ENCODE data around the gene GARNL3.

GARNL3 gene

DNA sequence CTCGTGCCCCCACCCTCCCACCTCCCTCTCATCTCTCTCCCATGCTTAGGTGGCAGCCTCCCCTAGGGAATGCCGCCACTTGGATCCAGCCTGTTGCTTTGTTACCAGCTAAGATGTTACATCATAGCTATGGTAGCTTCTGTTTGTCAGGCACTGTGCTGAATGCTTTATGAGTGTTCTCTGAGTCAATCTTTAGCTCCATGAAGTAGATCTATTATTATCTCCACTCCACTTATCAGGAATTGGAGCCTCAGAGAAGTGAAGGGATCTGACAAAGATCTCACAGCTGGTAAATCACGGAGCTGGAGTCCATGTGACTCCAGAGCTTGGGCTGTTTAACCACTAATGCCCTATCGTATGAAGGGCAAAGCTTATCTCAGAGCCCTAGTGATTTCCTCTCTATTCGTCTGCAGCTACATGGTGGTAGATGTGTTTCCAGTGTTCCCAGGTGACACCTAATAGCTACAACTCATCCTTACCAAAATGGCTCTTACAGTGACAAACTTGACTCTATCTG lies 54.1 kb downstream of the GARNL3 start:
- Mint-ChIP-seq H3K9me3 (peaks cover 0 to 3% of the 10 kb centered on the region in 2 donors), H3K27ac (peak overlapping the region; percentile 20), H3K4me3 (no peak overlapping the region), H3K27me3 (peaks cover 0 to 23% of the 10 kb centered on the region in 2 donors), H3K36me3 (peaks cover 4 to 12% of the 10 kb centered on the region in 2 donors), H3K4me1 (peaks cover 2 to 8% of the 10 kb centered on the region in 2 donors)
- ATAC-seq (replicated peaks): no peak
- DNase-seq: no peak

DNA sequence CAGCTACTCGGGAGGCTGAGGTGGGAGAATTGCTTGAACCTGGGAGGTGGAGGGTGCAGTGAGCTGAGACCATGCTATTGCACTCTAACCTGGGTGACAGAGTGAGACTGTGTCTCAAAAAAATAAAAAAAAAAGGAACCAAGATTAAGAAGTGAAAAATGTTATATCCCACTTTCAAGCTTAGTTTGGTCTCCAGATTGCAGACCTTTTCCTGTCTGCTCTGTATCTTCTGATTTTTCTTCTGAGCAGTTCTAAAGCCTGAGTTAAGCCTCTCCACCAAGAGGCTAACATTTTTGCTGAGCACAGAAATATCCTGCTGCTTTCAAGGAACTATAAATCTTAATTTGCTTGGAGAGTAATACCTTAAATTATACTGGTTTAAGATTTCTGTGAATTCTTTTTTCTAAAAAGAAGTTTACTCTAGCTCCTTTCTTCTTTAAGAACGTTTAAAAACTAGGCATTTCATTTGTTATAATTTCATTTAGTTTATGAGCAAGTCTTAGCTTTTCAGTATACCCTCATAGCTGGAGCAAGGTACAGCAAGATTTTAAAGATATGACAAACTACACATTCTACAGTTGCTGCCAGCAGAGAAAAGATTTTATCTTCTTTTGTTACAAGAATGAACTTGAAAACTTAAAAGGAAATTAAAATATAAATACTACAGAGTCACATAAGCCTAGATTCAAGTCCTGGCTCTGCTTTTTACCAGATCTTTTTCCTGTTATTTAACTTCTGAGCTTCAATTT lies 55.0 kb downstream of the GARNL3 start:
- DNase-seq: no peak
- Mint-ChIP-seq H3K27me3 (peaks cover 2 to 22% of the 10 kb centered on the region in 2 donors), H3K27ac (peak overlapping the region; percentile 20), H3K4me3 (no peak overlapping the region), H3K4me1 (peaks cover 2 to 8% of the 10 kb centered on the region in 2 donors), H3K36me3 (peaks cover 4 to 13% of the 10 kb centered on the region in 2 donors), H3K9me3 (peaks cover 0 to 3% of the 10 kb centered on the region in 2 donors)
- ATAC-seq (replicated peaks): peak; percentile 91 to 95

DNA sequence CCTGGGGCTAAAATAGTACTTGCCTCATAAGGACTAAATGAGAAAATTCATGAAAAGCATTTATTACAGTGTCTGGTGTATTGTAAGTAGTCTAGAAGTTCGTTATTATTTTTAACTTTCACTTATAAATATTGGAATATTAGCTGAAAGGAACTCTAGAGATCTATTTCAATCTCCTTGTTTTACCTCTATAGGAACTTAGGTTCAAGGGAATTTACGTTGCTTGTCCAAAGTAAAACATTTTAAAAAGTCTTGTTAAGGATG lies 55.5 kb downstream of the GARNL3 start:
- no peak for ATAC-seq (replicated peaks)
- no peak overlapping the region for H3K4me3 Mint-ChIP-seq
- H3K27ac Mint-ChIP-seq: no peak overlapping the region
- DNase-seq: no peak
- H3K9me3 Mint-ChIP-seq: peaks cover 0 to 3% of the 10 kb centered on the region in 2 donors
- peaks cover 2 to 8% of the 10 kb centered on the region in 2 donors for H3K4me1 Mint-ChIP-seq
- H3K36me3 Mint-ChIP-seq: peaks cover 4 to 15% of the 10 kb centered on the region in 2 donors
- H3K27me3 Mint-ChIP-seq: peaks cover 4 to 25% of the 10 kb centered on the region in 2 donors

DNA sequence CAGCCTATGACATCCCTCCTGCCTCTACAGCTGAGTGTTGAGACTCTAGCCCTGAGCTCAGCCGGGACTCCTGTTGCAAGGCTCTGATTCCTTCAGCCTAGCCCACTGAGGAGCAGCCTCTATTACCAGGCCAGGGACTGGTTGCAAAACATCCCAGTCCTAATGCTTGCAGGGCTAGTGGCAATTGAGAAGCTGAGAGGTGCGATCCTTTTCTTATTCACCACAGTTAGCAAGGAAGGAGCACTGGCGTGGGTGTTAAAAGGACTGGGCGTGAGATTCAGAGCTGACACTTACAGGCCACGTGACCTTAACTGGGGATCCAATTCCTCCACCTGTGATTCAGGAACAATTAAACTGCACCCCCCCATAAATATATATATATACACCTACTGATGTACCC lies 58.8 kb downstream of the GARNL3 start:
- H3K9me3 Mint-ChIP-seq: peaks cover 0 to 3% of the 10 kb centered on the region in 2 donors
- H3K36me3 Mint-ChIP-seq: peaks cover 10 to 24% of the 10 kb centered on the region in 2 donors
- no peak for DNase-seq
- H3K27ac Mint-ChIP-seq: no peak overlapping the region
- H3K27me3 Mint-ChIP-seq: peaks cover 12 to 25% of the 10 kb centered on the region in 2 donors
- H3K4me3 Mint-ChIP-seq: no peak overlapping the region
- peaks cover 0 to 8% of the 10 kb centered on the region in 2 donors for H3K4me1 Mint-ChIP-seq
- ATAC-seq (replicated peaks): no peak

DNA sequence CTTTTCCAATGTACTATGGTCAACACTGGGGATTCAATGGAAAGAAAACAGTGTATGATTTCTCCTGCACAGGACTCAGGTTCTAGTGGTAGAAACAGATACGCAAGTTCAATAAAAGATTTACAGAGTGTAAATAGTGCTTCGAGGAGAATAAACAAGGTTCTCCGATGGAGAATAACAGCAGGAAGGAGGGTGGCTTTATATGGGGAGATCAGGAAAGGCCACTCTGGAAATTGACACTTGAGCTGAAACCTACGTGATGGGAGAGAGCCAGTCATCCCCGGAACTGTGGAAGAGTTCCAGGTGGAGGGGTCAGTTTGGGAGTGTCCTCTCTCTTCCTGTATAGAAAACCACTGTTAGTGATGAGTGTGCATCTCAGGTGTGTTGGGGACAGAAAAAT lies 65.9 kb downstream of the GARNL3 start:
- no peaks in the 10 kb centered on the region for H3K4me1 Mint-ChIP-seq
- no peak overlapping the region for H3K4me3 Mint-ChIP-seq
- ATAC-seq (replicated peaks): no peak
- peaks cover 6 to 7% of the 10 kb centered on the region in 2 donors for H3K27me3 Mint-ChIP-seq
- DNase-seq: no peak
- no peak overlapping the region for H3K27ac Mint-ChIP-seq
- peaks cover 4 to 7% of the 10 kb centered on the region in 2 donors for H3K36me3 Mint-ChIP-seq
- H3K9me3 Mint-ChIP-seq: no peaks in the 10 kb centered on the region

DNA sequence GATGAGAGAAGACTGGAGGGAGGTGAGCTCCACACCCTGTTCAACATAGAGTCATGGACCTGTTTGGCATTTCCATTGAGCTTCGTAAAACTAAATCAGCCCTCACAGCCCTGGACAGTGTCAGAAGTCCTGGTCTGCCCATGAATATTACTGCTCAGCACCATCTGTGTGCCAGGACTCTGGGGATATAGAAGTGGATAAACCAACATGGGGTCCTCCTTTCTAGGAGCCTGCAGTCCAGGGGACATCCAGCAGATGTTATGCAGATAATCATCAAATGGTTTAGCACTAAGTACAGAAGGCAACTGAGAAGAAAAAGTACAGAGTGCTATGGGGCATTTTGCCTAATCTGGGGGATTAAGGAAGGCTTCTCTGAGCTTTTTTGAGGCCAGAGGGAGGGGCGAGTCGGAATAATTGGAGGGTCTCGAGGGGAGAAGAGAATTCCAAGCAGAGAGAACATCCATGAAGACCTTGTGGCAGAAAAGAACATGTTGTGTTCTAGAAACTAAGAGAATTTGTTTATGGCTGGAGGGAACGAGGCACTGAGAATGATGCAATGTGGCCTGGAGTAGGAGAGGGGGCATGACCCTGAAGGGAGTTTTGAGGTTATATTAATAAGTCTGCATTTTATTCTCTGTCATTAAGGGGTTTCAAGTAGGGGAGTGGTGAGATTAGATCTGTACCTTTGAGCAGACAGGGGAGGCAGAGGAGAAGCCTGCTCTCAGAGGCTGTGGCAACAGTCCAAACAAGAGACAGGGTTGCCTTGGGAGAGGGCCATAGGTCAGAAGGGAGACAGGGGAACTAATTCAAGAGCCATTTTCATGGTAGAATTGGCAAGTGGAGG lies 68.9 kb downstream of the GARNL3 start:
- ATAC-seq (replicated peaks): no peak

DNA sequence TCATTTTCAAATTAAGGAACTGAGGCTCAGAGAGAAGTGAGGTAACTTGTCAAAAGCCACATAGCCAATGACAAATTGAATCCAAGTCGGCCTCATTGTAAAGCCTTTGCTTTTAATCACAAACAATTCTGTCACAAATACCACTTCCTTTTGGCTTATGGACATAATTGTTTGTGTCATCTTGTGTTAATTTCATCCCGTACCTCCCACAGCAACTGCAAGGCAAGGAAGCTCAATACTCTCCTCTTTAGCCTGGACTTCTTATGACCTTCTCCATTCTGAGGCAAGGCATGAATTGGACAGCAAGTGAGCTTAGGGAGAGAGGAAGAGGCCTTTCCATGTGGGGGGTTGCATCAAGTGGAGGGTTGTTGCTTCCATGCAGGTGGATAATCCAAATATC lies 70.2 kb downstream of the GARNL3 start:
- Mint-ChIP-seq H3K4me3 (no peak overlapping the region), H3K4me1 (no peaks in the 10 kb centered on the region), H3K9me3 (no peaks in the 10 kb centered on the region), H3K36me3 (no peaks in the 10 kb centered on the region), H3K27ac (no peak overlapping the region), H3K27me3 (no peaks in the 10 kb centered on the region)
- no peak for DNase-seq
- ATAC-seq (replicated peaks): no peak

More for the DNA sequence above, 68.9 kb downstream of the GARNL3 start:
- no peak for DNase-seq
- Mint-ChIP-seq H3K9me3 (no peaks in the 10 kb centered on the region), H3K27ac (no peak overlapping the region), H3K4me3 (no peak overlapping the region), H3K27me3 (no peaks in the 10 kb centered on the region), H3K36me3 (no peaks in the 10 kb centered on the region), H3K4me1 (no peaks in the 10 kb centered on the region)

DNA sequence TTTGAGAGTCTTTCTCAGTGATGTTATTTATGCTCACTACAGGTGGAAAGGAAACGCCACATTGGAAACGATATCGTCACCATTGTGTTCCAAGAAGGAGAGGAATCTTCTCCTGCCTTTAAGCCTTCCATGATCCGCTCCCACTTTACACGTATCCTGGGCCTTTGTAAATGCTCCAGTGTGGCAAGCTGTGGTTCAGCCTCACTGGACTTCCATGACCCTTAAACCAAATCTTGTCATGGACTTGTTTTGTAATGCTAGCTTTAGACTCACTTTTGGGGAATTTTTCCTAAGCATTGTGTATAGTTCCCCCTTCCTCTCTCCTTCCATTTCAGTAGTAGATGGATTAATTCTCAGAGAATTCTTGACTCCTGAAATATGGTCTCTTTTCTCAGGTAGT lies 71.5 kb downstream of the GARNL3 start:
- Mint-ChIP-seq H3K27ac (no peak overlapping the region), H3K9me3 (no peaks in the 10 kb centered on the region), H3K4me1 (no peaks in the 10 kb centered on the region), H3K27me3 (no peaks in the 10 kb centered on the region), H3K36me3 (peaks cover 5 to 7% of the 10 kb centered on the region in 2 donors), H3K4me3 (no peak overlapping the region)
- ATAC-seq (replicated peaks): no peak
- DNase-seq: no peak

DNA sequence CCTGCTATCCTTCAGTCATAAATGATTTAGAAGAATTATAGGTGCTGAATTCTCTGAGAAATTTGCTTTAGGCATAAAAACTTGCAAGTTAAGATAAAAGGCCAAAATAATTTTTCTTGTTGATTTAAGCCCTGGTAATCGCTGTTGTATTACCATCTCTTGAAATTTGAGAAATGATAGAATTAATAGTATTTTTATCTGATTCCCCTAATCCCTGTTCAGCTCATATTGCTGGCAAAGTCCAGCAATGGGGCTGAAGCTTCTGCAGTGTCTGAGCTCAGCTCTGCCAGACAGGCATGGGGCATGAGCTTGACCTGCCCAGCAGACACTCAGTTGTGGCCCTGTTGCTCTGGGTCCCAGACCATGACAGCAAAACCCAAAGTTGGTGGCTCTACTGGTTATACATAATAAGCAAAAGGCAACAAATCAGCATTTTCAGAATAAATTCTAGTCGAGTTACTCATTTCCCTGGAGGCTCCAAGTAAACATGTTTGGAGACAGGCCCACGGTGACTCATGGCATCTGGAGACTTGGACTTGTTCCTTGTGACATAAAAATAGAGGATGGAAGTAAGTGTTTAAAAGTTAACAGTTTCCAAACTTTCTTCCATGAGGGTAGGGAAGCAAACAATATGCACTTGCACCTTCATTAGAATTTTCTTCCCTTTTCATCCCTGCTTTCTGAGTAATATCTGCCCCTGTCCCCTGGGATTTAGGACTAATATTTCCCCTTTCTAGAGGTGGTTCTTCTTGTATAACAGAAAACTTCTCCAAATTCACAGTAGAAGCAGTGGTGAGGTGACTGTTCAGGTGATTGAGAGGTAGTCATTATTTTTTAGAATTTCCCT lies 72.2 kb downstream of the GARNL3 start:
- Mint-ChIP-seq H3K4me3 (no peak overlapping the region), H3K36me3 (peaks cover 5 to 11% of the 10 kb centered on the region in 2 donors), H3K4me1 (no peaks in the 10 kb centered on the region), H3K9me3 (no peaks in the 10 kb centered on the region), H3K27ac (no peak overlapping the region), H3K27me3 (no peaks in the 10 kb centered on the region)
- no peak for ATAC-seq (replicated peaks)
- no peak for DNase-seq

DNA sequence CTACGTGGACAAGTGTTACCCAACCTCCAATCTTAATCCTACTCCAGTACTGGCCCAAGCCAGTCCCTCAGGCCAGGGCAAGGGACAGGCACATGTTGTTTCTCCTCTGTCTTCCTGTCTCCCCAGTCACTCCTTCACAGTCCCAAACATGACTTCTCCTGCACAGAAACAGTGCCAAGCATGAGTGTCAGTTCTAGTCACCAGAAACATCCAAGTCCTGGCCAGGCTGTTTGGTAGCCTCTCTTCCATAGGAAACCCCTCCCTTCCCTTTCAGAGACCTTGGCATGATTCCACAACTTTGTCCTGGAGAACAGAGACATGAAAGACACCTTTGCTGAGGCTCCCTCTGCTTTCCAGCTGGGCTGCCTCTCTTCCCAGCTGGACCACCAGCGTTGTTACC lies 76.1 kb downstream of the GARNL3 start:
- H3K4me3 Mint-ChIP-seq: no peak overlapping the region
- H3K27ac Mint-ChIP-seq: no peak overlapping the region
- DNase-seq (no peak), ATAC-seq (replicated peaks) (no peak)
- no peaks in the 10 kb centered on the region for H3K27me3 Mint-ChIP-seq
- no peaks in the 10 kb centered on the region for H3K4me1 Mint-ChIP-seq
- no peaks in the 10 kb centered on the region for H3K9me3 Mint-ChIP-seq
- peaks cover 5 to 12% of the 10 kb centered on the region in 2 donors for H3K36me3 Mint-ChIP-seq

DNA sequence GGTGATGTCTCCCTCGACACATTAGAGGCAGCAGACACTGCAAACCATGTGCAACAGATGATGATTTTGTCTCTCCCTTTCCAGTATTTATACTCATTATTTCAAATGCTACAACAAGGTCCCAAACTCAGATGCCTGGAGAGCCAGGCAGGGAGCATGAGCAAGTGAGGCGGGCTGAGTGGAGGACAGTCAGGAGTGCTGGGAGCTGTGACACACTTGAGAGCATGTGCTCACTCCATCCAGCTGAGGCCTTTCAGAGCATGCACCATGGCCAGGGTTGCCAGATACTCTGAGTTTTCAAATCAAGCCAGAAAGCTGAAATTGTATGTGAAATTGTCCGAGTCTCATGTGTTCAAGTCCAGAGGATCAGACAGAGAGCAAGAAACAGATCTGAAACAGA lies 76.6 kb downstream of the GARNL3 start:
- H3K4me1 Mint-ChIP-seq: no peaks in the 10 kb centered on the region
- H3K4me3 Mint-ChIP-seq: no peak overlapping the region
- ATAC-seq (replicated peaks) (no peak), DNase-seq (no peak)
- no peak overlapping the region for H3K27ac Mint-ChIP-seq
- H3K27me3 Mint-ChIP-seq: no peaks in the 10 kb centered on the region
- peaks cover 5 to 12% of the 10 kb centered on the region in 2 donors for H3K36me3 Mint-ChIP-seq
- H3K9me3 Mint-ChIP-seq: no peaks in the 10 kb centered on the region

DNA sequence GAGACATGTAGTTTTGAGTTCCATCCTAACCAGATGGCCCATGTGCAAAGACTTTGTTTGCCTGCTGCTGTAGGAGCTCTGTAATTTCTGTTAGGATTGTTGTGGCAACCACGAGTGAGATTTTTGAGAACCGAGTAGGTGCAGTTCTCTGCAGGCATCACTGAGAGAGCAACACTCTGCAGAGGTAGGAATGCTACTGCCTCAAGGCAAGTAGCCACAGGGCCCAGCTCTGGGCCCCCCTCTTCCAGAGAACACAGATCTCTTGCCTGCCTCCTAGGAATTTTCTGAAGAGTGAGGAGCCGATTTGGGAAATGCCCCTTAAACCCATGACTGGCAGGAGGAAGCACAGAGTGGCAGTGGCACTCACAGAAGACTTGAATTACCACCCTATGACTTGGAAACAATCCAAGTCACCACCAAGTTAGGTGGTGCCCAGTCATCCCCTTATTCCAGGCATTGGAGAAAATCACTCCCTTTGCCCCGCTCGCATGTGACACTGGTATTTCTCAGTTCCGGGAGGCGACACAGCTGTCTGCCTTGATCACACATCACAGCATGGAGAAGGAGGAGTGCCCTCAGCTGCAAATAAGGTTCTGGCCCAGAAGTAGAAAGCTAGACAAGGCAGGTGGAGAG lies 79.9 kb downstream of the GARNL3 start:
- Mint-ChIP-seq H3K4me3 (no peak overlapping the region), H3K36me3 (peaks cover 5 to 12% of the 10 kb centered on the region in 2 donors), H3K27me3 (no peaks in the 10 kb centered on the region), H3K27ac (no peak overlapping the region), H3K4me1 (no peaks in the 10 kb centered on the region), H3K9me3 (no peaks in the 10 kb centered on the region)
- ATAC-seq (replicated peaks) (no peak), DNase-seq (no peak)

DNA sequence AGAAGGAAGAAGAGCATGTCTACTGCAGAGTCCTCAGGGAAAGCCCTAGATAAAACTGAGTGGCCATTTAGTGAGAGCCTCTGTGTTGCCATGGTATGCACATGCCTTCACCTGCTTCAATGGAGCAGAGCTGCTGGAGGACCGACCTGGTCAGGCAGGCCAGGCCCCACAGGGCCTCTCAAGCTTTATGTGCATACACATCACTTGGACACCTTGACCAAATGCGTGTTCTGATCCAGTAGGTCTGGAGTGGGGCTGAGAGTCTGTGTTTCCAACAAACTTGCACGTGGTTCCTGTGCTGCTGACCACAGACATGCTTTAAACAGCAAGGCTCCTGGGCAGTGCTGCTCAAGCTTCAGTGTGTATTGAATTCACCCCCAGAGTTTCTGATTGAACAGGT lies 81.0 kb downstream of the GARNL3 start:
- Mint-ChIP-seq H3K36me3 (peaks cover 3 to 10% of the 10 kb centered on the region in 2 donors), H3K4me3 (no peak overlapping the region), H3K27me3 (no peaks in the 10 kb centered on the region), H3K27ac (no peak overlapping the region), H3K4me1 (no peaks in the 10 kb centered on the region), H3K9me3 (no peaks in the 10 kb centered on the region)
- ATAC-seq (replicated peaks) (no peak), DNase-seq (no peak)

DNA sequence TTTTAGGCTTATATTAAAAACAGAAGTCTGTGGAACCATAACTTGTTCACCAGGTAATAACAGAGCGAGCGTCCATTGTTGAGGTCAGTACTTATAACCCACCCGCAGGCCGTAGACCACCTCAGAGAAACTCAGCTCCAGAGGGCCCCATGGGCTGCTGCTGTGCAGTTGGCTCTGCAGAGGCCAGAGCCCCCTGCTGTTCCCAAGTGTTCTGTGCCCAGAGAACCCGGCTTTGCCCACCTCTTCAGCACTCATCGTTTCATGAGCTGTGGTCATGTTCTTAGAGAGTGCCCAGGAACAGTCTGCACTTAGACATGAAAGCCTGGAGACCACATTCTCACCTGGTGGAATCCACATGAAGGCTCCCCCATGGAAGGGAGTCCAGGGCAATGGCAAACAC lies 82.0 kb downstream of the GARNL3 start:
- ATAC-seq (replicated peaks): no peak
- DNase-seq: no peak
- Mint-ChIP-seq H3K27ac (no peak overlapping the region), H3K9me3 (no peaks in the 10 kb centered on the region), H3K27me3 (no peaks in the 10 kb centered on the region), H3K4me3 (no peak overlapping the region), H3K4me1 (no peaks in the 10 kb centered on the region), H3K36me3 (peaks cover 0 to 2% of the 10 kb centered on the region in 2 donors)

Data from stimulated activated naive B cell treated with anti-CD40 and anti-IgM and Interleukin-4, amounts not matched to agents 10 μg/mL and 1 μg/mL and 100 μg/mL, for 72 hours (primary cell).